HepG2 (cell line): ENCODE results near the gene CETN2.

ENCODE experiments used
- ATF5 ChIP-seq: sonication (generic); formaldehyde crosslinking; IDR thresholded peaks from 2 replicates; pipeline ENCODE4 v1.4.0; 2020; ENCODE audit warnings: mild to moderate bottlenecking, low read depth, missing genetic modification reagents
- FOXC1 ChIP-seq: sonication (generic); formaldehyde crosslinking; IDR thresholded peaks from 2 replicates; pipeline ENCODE4 v1.8.0; 2022; ENCODE audit warnings: mild to moderate bottlenecking, missing genetic modification reagents, borderline replicate concordance
- FUBP1 ChIP-seq: sonication (generic); formaldehyde crosslinking; IDR thresholded peaks from 2 replicates; pipeline ENCODE4 v1.5.1; 2020; ENCODE audit warnings: missing genetic modification reagents, mild to moderate bottlenecking, borderline replicate concordance
- HIVEP1 ChIP-seq: sonication (generic); formaldehyde crosslinking; IDR thresholded peaks from 2 replicates; pipeline ENCODE4 v1.4.0; 2020; ENCODE audit warnings: mild to moderate bottlenecking, missing genetic modification reagents
- HNF4A ChIP-seq: sonication (generic); formaldehyde crosslinking; IDR thresholded peaks from 2 replicates; pipeline ENCODE4 v1.4.0; 2020; ENCODE audit warnings: missing genetic modification reagents
- JUND ChIP-seq: sonication (generic); formaldehyde crosslinking; IDR thresholded peaks from 2 replicates; pipeline ENCODE4 v1.8.0; 2022; ENCODE audit warnings: mild to moderate bottlenecking, missing genetic modification reagents
- KLF16 ChIP-seq, 2 experiments: sonication (generic) in 1 of 2; formaldehyde crosslinking in 1 of 2; IDR thresholded peaks; 2 replicates each; pipeline versions ENCODE4 v1.6.1 to v1.8.0; 2016 to 2023; ENCODE audit warnings: missing genetic modification reagents in 2 of 2, missing compliant biosample characterization in 1 of 2
- MYC ChIP-seq: sonication (generic); formaldehyde crosslinking; IDR thresholded peaks from 2 replicates; pipeline ENCODE4 v1.9.0; 2021; ENCODE audit warnings: missing genetic modification reagents, borderline replicate concordance
- NFRKB ChIP-seq: fragments of 450-650 bp; IDR thresholded peaks from 2 replicates; pipeline ENCODE4 v1.6.1; 2017
- POLR2AphosphoS2 ChIP-seq: IDR thresholded peaks from 2 replicates; pipeline ENCODE4 v1.6.1; 2011; ENCODE audit warnings: low read depth, low read length, improper control_type of control experiment
- ZNF878 ChIP-seq: sonication (generic); formaldehyde crosslinking; IDR thresholded peaks from 2 replicates; pipeline ENCODE4 v1.8.1; 2023; ENCODE audit warnings: mild to moderate bottlenecking, missing genetic modification reagents, moderate library complexity
- TF ChIP-seq, protein P1 (sequence below): sonication (generic); formaldehyde crosslinking; IDR thresholded peaks from 2 replicates; pipeline ENCODE4 v1.5.0; 2020; ENCODE audit warnings: mild to moderate bottlenecking, missing genetic modification reagents, moderate library complexity

GRCh38 chrX:152861826-152862225 lies 31.3 kb upstream of the CETN2 start:
- TF ChIP-seq FUBP1 (CRISPR knock-in tag) (no peak), KLF16 (CRISPR knock-in tag; IDR thresholded peaks at IDR 0.05) (no peak), ZNF878 (no peak), HNF4A (no peak), POLR2AphosphoS2 (no peak), ATF5 (no peak), NFRKB (no peak), HIVEP1 (CRISPR knock-in tag) (no peak), JUND (no peak), FOXC1 (CRISPR knock-in tag) (no peak), MYC (CRISPR knock-in tag) (no peak)
- TF ChIP-seq, protein P1, sequence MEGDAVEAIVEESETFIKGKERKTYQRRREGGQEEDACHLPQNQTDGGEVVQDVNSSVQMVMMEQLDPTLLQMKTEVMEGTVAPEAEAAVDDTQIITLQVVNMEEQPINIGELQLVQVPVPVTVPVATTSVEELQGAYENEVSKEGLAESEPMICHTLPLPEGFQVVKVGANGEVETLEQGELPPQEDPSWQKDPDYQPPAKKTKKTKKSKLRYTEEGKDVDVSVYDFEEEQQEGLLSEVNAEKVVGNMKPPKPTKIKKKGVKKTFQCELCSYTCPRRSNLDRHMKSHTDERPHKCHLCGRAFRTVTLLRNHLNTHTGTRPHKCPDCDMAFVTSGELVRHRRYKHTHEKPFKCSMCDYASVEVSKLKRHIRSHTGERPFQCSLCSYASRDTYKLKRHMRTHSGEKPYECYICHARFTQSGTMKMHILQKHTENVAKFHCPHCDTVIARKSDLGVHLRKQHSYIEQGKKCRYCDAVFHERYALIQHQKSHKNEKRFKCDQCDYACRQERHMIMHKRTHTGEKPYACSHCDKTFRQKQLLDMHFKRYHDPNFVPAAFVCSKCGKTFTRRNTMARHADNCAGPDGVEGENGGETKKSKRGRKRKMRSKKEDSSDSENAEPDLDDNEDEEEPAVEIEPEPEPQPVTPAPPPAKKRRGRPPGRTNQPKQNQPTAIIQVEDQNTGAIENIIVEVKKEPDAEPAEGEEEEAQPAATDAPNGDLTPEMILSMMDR (CRISPR knock-in tag) = no peak
